ENCODE data around the gene ZNF681.

DNA sequence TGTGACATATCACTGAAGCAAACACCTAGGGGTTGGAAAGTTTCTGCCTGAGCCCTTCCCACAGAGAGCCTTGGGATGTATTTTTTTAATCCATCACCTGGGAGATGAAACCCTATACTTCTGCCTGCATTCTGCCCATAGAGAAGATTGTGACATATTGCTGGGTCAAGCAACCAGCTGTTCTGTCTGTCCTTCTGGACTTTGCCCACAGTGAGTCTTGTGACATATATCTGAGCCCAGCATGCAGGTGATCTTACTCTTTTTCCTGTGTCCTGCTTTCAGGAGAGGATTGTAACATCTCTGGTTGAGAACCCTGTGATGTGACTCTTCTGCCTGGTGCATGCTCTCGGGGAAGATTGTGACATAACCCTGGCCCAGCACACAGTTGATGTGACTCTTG, 24.9 kb upstream of the ZNF681 start:
- TF ChIP-seq POLR2AphosphoS5 (IDR thresholded peaks at IDR 0.05; ENCODE audit: low read depth, low read length) (no peak), FOXP2 (optimal IDR thresholded peaks at IDR 0.05; ENCODE audit: borderline replicate concordance, extremely low read depth, extremely low read length, insufficient read depth) (no peak)
